MM.1S (cell line): ENCODE measurements around the gene BRPF3.

Experiments used
- DNase-seq: peaks from one replicate; pipeline ENCODE4 v3.0.0-alpha.2; 2015
- H2AFZ ChIP-seq: fragments of 300-600 bp; sonication (generic); 2 replicates; pipeline ENCODE4 v1.6.0; 2016; ENCODE audit warnings: antibody characterized with exemption, low read length
- H3F3A ChIP-seq: fragments of 300-600 bp; sonication (generic); 2 replicates; pipeline ENCODE4 v1.6.1; 2016; ENCODE audit warnings: mild to moderate bottlenecking, antibody characterized with exemption, low read length, moderate library complexity, mixed read lengths; ENCODE audit not compliant: insufficient read depth
- H3K27ac ChIP-seq: fragments of 300-600 bp; sonication (generic); 2 replicates; pipeline ENCODE4 v1.5.1; 2016; ENCODE audit warnings: mild to moderate bottlenecking, low read length
- H3K27me3 ChIP-seq: fragments of 300-600 bp; sonication (generic); replicated peaks from 2 replicates; pipeline ENCODE4 v1.6.0; 2016; ENCODE audit warnings: low read length; ENCODE audit not compliant: insufficient read depth
- H3K36me3 ChIP-seq: fragments of 300-600 bp; sonication (generic); replicated peaks from 2 replicates; pipeline ENCODE4 v1.6.1; 2016; ENCODE audit warnings: mild to moderate bottlenecking, low read length, mixed read lengths; ENCODE audit not compliant: insufficient read depth
- H3K4me1 ChIP-seq: fragments of 300-600 bp; sonication (generic); 2 replicates; pipeline ENCODE4 v1.6.1; 2016; ENCODE audit warnings: low read length, mixed read lengths
- H3K4me2 ChIP-seq: fragments of 300-600 bp; sonication (generic); 2 replicates; pipeline ENCODE4 v1.6.0; 2016; ENCODE audit warnings: low read depth, low read length
- H3K4me3 ChIP-seq: fragments of 300-600 bp; sonication (generic); 2 replicates; pipeline ENCODE4 v1.5.1; 2016; ENCODE audit warnings: low read length, mixed read lengths
- H3K79me2 ChIP-seq: fragments of 300-600 bp; sonication (generic); 2 replicates; pipeline ENCODE4 v1.6.1; 2016; ENCODE audit warnings: mixed run types, low read length, mixed read lengths
- H3K9ac ChIP-seq: fragments of 300-600 bp; sonication (generic); 2 replicates; pipeline ENCODE4 v1.6.1; 2016; ENCODE audit warnings: low read length, mixed read lengths
- H3K9me2 ChIP-seq: fragments of 300-600 bp; sonication (generic); replicated peaks from 2 replicates; pipeline ENCODE4 v1.6.1; 2016; ENCODE audit warnings: mild to moderate bottlenecking, low read length, mixed read lengths; ENCODE audit not compliant: insufficient read depth
- H3K9me3 ChIP-seq: fragments of 300-600 bp; sonication (generic); replicated peaks from 2 replicates; pipeline ENCODE4 v1.6.1; 2016; ENCODE audit warnings: mild to moderate bottlenecking, low read length, mixed read lengths; ENCODE audit not compliant: insufficient read depth
- H4K20me1 ChIP-seq: fragments of 300-600 bp; sonication (generic); 2 replicates; pipeline ENCODE4 v1.6.1; 2016; ENCODE audit warnings: mild to moderate bottlenecking, low read length, moderate library complexity, mixed read lengths; ENCODE audit not compliant: insufficient read depth
- EZH2 ChIP-seq: fragments of 300-600 bp; sonication (generic); optimal IDR thresholded peaks from 2 replicates; pipeline ENCODE3; 2017; ENCODE audit warnings: low read depth, mild to moderate bottlenecking, antibody characterized with exemption, low read length, mixed read lengths
- EZH2phosphoT487 ChIP-seq: fragments of 300-600 bp; sonication (generic); IDR thresholded peaks from 2 replicates; pipeline ENCODE4 v1.6.1; 2018; ENCODE audit warnings: antibody characterized with exemption, low read length
- TF ChIP-seq, protein P1 (sequence below): fragments of 300-600 bp; sonication (generic); IDR thresholded peaks from 2 replicates; pipeline ENCODE4 v1.5.1; 2016; ENCODE audit warnings: antibody characterized with exemption, low read length, mixed read lengths

The BRPF3 gene

DNA sequence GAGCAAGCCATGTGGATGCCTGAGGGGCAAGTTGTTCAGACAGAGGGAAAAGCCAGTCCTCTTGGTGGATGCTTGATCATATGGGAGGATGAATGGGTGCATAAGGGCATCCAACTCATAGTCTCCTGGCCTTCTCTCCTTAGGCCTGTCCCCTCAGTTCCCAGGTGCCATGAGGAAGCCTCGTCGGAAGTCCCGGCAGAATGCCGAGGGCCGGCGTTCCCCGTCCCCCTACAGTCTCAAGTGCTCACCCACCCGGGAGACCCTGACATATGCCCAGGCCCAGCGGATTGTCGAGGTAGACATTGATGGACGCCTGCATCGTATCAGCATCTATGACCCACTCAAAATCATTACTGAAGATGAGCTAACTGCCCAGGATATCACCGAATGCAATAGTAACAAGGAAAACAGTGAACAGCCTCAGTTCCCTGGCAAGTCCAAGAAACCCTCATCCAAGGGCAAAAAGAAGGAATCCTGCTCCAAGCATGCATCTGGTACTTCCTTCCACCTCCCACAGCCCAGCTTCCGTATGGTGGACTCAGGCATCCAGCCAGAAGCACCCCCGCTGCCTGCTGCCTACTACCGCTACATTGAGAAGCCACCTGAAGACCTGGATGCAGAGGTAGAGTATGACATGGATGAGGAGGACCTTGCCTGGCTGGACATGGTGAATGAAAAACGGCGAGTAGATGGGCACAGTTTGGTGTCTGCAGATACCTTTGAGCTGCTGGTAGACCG, 3.8 kb downstream of the BRPF3 start:
- TF ChIP-seq EZH2 = no peak
- TF ChIP-seq, protein P1, sequence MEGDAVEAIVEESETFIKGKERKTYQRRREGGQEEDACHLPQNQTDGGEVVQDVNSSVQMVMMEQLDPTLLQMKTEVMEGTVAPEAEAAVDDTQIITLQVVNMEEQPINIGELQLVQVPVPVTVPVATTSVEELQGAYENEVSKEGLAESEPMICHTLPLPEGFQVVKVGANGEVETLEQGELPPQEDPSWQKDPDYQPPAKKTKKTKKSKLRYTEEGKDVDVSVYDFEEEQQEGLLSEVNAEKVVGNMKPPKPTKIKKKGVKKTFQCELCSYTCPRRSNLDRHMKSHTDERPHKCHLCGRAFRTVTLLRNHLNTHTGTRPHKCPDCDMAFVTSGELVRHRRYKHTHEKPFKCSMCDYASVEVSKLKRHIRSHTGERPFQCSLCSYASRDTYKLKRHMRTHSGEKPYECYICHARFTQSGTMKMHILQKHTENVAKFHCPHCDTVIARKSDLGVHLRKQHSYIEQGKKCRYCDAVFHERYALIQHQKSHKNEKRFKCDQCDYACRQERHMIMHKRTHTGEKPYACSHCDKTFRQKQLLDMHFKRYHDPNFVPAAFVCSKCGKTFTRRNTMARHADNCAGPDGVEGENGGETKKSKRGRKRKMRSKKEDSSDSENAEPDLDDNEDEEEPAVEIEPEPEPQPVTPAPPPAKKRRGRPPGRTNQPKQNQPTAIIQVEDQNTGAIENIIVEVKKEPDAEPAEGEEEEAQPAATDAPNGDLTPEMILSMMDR = no peak
- TF ChIP-seq EZH2phosphoT487 = no peak
- no peak overlapping the region for H2AFZ ChIP-seq
- H3K4me3 ChIP-seq = no peak overlapping the region
- H3K9me3 ChIP-seq = no peaks in the 10 kb centered on the region
- no peak overlapping the region for H3K9ac ChIP-seq
- no peak overlapping the region for H3K27ac ChIP-seq
- peaks cover 56% of the 10 kb centered on the region for H3K79me2 ChIP-seq
- no peak overlapping the region for H3K4me2 ChIP-seq
- peaks cover 8% of the 10 kb centered on the region; the same call in 1 of the 2 replicates for H3K4me1 ChIP-seq
- no peaks in the 10 kb centered on the region for H4K20me1 ChIP-seq
- no peak for DNase-seq
- no peaks in the 10 kb centered on the region for H3K27me3 ChIP-seq
- no peaks in the 10 kb centered on the region for H3K9me2 ChIP-seq
- no peaks in the 10 kb centered on the region for H3K36me3 ChIP-seq
- peaks cover 9% of the 10 kb centered on the region for H3F3A ChIP-seq

DNA sequence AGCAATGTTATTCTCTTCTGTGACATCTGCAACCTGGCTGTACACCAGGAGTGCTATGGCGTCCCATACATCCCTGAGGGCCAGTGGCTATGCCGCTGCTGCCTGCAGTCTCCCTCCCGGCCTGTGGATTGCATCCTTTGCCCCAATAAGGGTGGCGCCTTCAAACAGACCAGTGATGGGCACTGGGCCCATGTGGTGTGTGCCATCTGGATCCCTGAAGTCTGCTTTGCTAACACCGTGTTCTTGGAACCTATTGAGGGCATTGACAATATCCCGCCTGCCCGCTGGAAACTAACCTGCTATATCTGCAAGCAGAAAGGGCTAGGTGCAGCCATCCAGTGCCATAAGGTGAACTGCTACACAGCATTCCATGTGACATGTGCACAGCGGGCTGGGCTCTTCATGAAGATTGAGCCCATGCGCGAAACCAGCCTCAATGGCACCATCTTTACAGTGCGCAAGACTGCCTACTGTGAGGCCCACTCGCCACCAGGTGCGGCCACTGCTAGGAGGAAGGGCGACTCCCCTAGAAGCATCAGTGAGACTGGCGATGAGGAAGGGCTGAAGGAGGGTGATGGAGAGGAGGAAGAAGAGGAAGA, 4.6 kb downstream of the BRPF3 start:
- Histone ChIP-seq H3K79me2 (peaks cover 56% of the 10 kb centered on the region), H3K4me3 (no peak overlapping the region), H3F3A (peaks cover 1% of the 10 kb centered on the region; the same call in 1 of the 2 replicates), H3K27ac (no peak overlapping the region), H3K27me3 (no peaks in the 10 kb centered on the region), H3K4me2 (no peak overlapping the region), H3K36me3 (no peaks in the 10 kb centered on the region), H3K9me2 (no peaks in the 10 kb centered on the region), H3K9me3 (no peaks in the 10 kb centered on the region), H2AFZ (no peak overlapping the region), H4K20me1 (no peaks in the 10 kb centered on the region), H3K9ac (no peak overlapping the region), H3K4me1 (0 out of 2 replicates have a peak, but pooled peaks cover 4% of the 10 kb centered on the region)
- DNase-seq = no peak
- TF ChIP-seq EZH2 (no peak), EZH2phosphoT487 (no peak)
- TF ChIP-seq, protein P1 = no peak

DNA sequence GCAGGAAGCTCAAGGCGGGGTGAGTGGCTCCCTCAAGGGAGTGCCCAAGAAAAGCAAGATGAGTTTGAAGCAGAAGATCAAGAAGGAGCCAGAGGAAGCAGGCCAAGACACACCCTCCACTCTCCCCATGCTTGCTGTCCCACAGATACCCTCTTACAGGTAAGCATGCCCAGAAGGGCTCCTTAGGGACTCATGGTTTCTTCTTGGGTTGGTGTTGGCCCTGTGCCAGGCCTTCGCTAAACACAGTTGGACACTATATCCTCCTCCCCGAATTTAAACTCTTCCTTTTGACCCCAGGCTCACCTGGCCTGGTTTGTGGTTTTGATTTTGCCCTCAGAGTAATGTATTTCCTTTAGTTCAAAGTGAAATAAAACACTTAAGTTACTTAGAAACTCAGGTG, 5.1 kb downstream of the BRPF3 start:
- H3K4me1 ChIP-seq = 0 out of 2 replicates have a peak, but pooled peaks cover 4% of the 10 kb centered on the region
- H3K4me2 ChIP-seq = no peak overlapping the region
- H2AFZ ChIP-seq = no peak overlapping the region
- H3K79me2 ChIP-seq = peaks cover 56% of the 10 kb centered on the region
- DNase-seq = no peak
- H3K9me3 ChIP-seq = no peaks in the 10 kb centered on the region
- H3K9me2 ChIP-seq = no peaks in the 10 kb centered on the region
- H3K36me3 ChIP-seq = no peaks in the 10 kb centered on the region
- no peaks in the 10 kb centered on the region for H4K20me1 ChIP-seq
- no peak overlapping the region for H3K4me3 ChIP-seq
- no peaks in the 10 kb centered on the region for H3K27me3 ChIP-seq
- no peak for TF ChIP-seq EZH2phosphoT487
- TF ChIP-seq, protein P1 = no peak
- TF ChIP-seq EZH2 = no peak
- no peaks in the 10 kb centered on the region for H3F3A ChIP-seq
- H3K27ac ChIP-seq = no peak overlapping the region
- H3K9ac ChIP-seq = no peak overlapping the region
